Left kidney (tissue), 2 donors: ENCODE data around the gene EEF1G. TPM values are rescaled to one million over a fixed set of nuclear protein-coding genes. Genes with fewer than 3 reads are reported as not detected.
"Not testable (repeated sequence)": the region's sequence is repeated elsewhere in the genome, so short reads cannot be mapped to it uniquely, and the experiment has no call there.

Experiments
- DNase-seq: peaks from one replicate; pipeline ENCODE4 v3.0.0-alpha.2; 2013
- polyA plus RNA-seq: library from polyadenylated mRNA; unstranded; fragments of 120-200 nt; gene quantifications from one replicate; pipeline ENCODE4 v1.2.1, GENCODE V29; 2013; ENCODE audit not compliant: insufficient read length

Gene EEF1G
- polyA plus RNA-seq, 1 donor: 2,043 TPM

GRCh38 chr11:62605467-62605866 is 31.8 kb upstream of the EEF1G start:
- DNase-seq: no peak

- DNase-seq: peak; percentile 53
These were observed 30.9 kb upstream of the EEF1G start for GRCh38 chr11:62604460-62605120.

- DNase-seq: no peak
These were observed 30.1 kb upstream of the EEF1G start for GRCh38 chr11:62603776-62604299.

- no peak for DNase-seq
These were observed 29.3 kb upstream of the EEF1G start for GRCh38 chr11:62603072-62603408.

GRCh38 chr11:62602141-62603071 is 28.7 kb upstream of the EEF1G start:
- DNase-seq: peak; percentile 53

GRCh38 chr11:62601372-62602140 is 27.9 kb upstream of the EEF1G start, which contains the start of gene MTA2:
Gene MTA2, minus strand, starts transcription at chr11:62601865. Its CDS starts 415 bp downstream, at chr11:62601450.
- DNase-seq: peak; percentile 97

- no peak for DNase-seq
These were observed 27.4 kb upstream of the EEF1G start for GRCh38 chr11:62601122-62601371.

- DNase-seq: no peak
These were observed 26.9 kb upstream of the EEF1G start for GRCh38 chr11:62600367-62601121.

- DNase-seq: no peak
These were observed 26.2 kb upstream of the EEF1G start for GRCh38 chr11:62599901-62600300.

- DNase-seq: peak; percentile 92
These were observed 25.5 kb upstream of the EEF1G start for GRCh38 chr11:62599069-62599696.

- no peak for DNase-seq
These were observed 21.4 kb upstream of the EEF1G start for GRCh38 chr11:62595124-62595523.

- DNase-seq: peak; percentile 55
These were observed 19.8 kb upstream of the EEF1G start for GRCh38 chr11:62593434-62594044.

- DNase-seq: no peak
These were observed 19.3 kb upstream of the EEF1G start for GRCh38 chr11:62592989-62593421.

- DNase-seq: no peak
These were observed 18.6 kb upstream of the EEF1G start for GRCh38 chr11:62592146-62592815.

GRCh38 chr11:62591448-62592145 is 17.9 kb upstream of the EEF1G start, which contains the start of gene TUT1:
Gene TUT1, minus strand, starts transcription at chr11:62591523. Its CDS starts 38 bp downstream, at chr11:62591485.
- peak; percentile 99 for DNase-seq

GRCh38 chr11:62588966-62589637 is 15.4 kb upstream of the EEF1G start:
- no peak for DNase-seq

GRCh38 chr11:62585356-62585755 is 11.7 kb upstream of the EEF1G start:
- DNase-seq: not testable (repeated sequence)

- DNase-seq: not testable (repeated sequence)
These were observed 8.0 kb upstream of the EEF1G start for GRCh38 chr11:62581735-62582134.
